DND-41 (cell line): ENCODE measurements around the gene UHRF2.

Experiments
- CTCF ChIP-seq: IDR thresholded peaks from 2 replicates; pipeline ENCODE4 v1.5.1; 2012; ENCODE audit warnings: borderline replicate concordance, low read length, moderate library complexity, mild to moderate bottlenecking; ENCODE audit not compliant: poor library complexity, severe bottlenecking; ENCODE audit errors: extremely low read depth
- EZH2 ChIP-seq: IDR thresholded peaks from 3 replicates; pipeline ENCODE4 v1.6.1; 2012; ENCODE audit warnings: borderline replicate concordance, low read depth, mild to moderate bottlenecking, moderate library complexity, low read length, inconsistent platforms; ENCODE audit not compliant: severe bottlenecking

- TF ChIP-seq EZH2: no peak
- no peak for TF ChIP-seq CTCF
Measured at GRCh38 chr9:6549106-6549800, 136.3 kb downstream of the UHRF2 start.
